SHP77 (cell line): ENCODE data around the gene TXNRD3.
"Not testable (repeated sequence)": the region's sequence is repeated elsewhere in the genome, so short reads cannot be mapped to it uniquely, and the experiment has no call there.

Experiments
- DNase-seq, 2 experiments: peaks; one replicate each; lab custom pipeline; 2025; lab: John Stamatoyannopoulos, UW

Gene TXNRD3

GRCh38 chr3:126591515-126591914 is 63.4 kb downstream of the TXNRD3 start:
- not testable (repeated sequence) for DNase-seq

GRCh38 chr3:126582311-126582710 is 72.6 kb downstream of the TXNRD3 start:
- DNase-seq: no peak

- DNase-seq: no peak
These were observed 73.4 kb downstream of the TXNRD3 start for GRCh38 chr3:126581569-126581968.

GRCh38 chr3:126580746-126581145 is 74.2 kb downstream of the TXNRD3 start:
- no peak for DNase-seq

- DNase-seq: no peak
These were observed 76.2 kb downstream of the TXNRD3 start for GRCh38 chr3:126578702-126579101.

- no peak for DNase-seq
These were observed 77.7 kb downstream of the TXNRD3 start for GRCh38 chr3:126577261-126577660.

- DNase-seq: no peak
These were observed 81.3 kb downstream of the TXNRD3 start for GRCh38 chr3:126573492-126574117.

- no peak for DNase-seq
These were observed 83.8 kb downstream of the TXNRD3 start for GRCh38 chr3:126571078-126571477.

GRCh38 chr3:126570103-126570541 is 84.8 kb downstream of the TXNRD3 start:
- DNase-seq: no peak

GRCh38 chr3:126569390-126569975 is 85.4 kb downstream of the TXNRD3 start:
- no peak for DNase-seq

- no peak for DNase-seq
These were observed 86.1 kb downstream of the TXNRD3 start for GRCh38 chr3:126568776-126569342.

- DNase-seq: no peak
These were observed 87.1 kb downstream of the TXNRD3 start for GRCh38 chr3:126567696-126568438.

- DNase-seq: no peak
These were observed 92.1 kb downstream of the TXNRD3 start for GRCh38 chr3:126562737-126563276.

GRCh38 chr3:126558336-126559071 is 96.4 kb downstream of the TXNRD3 start, which contains the start of gene C3orf22:
TSS of gene C3orf22 (minus strand) at chr3:126558932. CDS start at chr3:126553390, 5,542 bp downstream.
- no peak for DNase-seq

- DNase-seq: no peak
These were observed 97.2 kb downstream of the TXNRD3 start for GRCh38 chr3:126557761-126558160.

- no peak for DNase-seq
These were observed 97.5 kb downstream of the TXNRD3 start for GRCh38 chr3:126557415-126557745.
